Effector memory CD8-positive, alpha-beta T cell (primary cell): ENCODE data around the gene THEM5.
"Not testable (repeated sequence)": the region's sequence is repeated elsewhere in the genome, so short reads cannot be mapped to it uniquely, and the experiment has no call there.

Source experiments
- ATAC-seq: fragments of 150-1000 bp; cut with Tn5 transposase; replicated peaks from 2 replicates; pipeline ENCODE4 v1.10.0; 2021; ENCODE audit warnings: mild to moderate bottlenecking, moderate library complexity
- DNase-seq, 3 experiments: peaks; one replicate each; pipeline ENCODE4 v3.0.0; 2021
- H3K27ac Mint-ChIP-seq, 2 donors: one replicate each; pipeline ENCODE4 v1.8.0; 2022; ENCODE audit warnings: mild to moderate bottlenecking in 2 of 2, mixed read lengths in 2 of 2, moderate library complexity in 2 of 2
- H3K27me3 Mint-ChIP-seq, 2 donors: one replicate each; pipeline ENCODE4 v1.8.0; 2022; ENCODE audit warnings: mixed read lengths in 2 of 2
- H3K36me3 Mint-ChIP-seq: one replicate; pipeline ENCODE4 v1.8.0; 2022; ENCODE audit warnings: mild to moderate bottlenecking, moderate library complexity, mixed read lengths; ENCODE audit not compliant: insufficient read depth
- H3K4me1 Mint-ChIP-seq, 2 donors: one replicate each; pipeline ENCODE4 v1.8.0; 2022; ENCODE audit warnings: low read depth in 2 of 2, mixed read lengths in 2 of 2
- H3K4me3 Mint-ChIP-seq, 2 donors: one replicate each; pipeline ENCODE4 v1.8.0; 2022; ENCODE audit warnings: mild to moderate bottlenecking in 2 of 2, mixed read lengths in 2 of 2, moderate library complexity in 2 of 2
- H3K9me3 Mint-ChIP-seq, 2 donors: one replicate each; pipeline ENCODE4 v1.8.0; 2022; ENCODE audit warnings: mixed read lengths in 2 of 2
- total RNA-seq, 9 experiments: gene quantifications; one replicate each; lab custom pipeline; 2026; lab: John Stamatoyannopoulos, UW

THEM5 gene
- 0 to 0.10 (median 0) reads per million in 9 experiments for total RNA-seq

GRCh38 chr1:151853411-151853943 lies at the start of gene THEM5:
Gene THEM5 (minus strand): TSS chr1:151853712. CDS start chr1:151853565, 147 bp downstream.
- ATAC-seq (no peak), DNase-seq (no peak)
- no peak within 1 kb of the TSS for H3K4me3 Mint-ChIP-seq
- peak within 1 kb of the TSS in 1 of 2 donors; percentile 38 for H3K27ac Mint-ChIP-seq
- no peaks in the 10 kb centered on the region for H3K9me3 Mint-ChIP-seq
- H3K27me3 Mint-ChIP-seq: no peaks in the 10 kb centered on the region
- H3K4me1 Mint-ChIP-seq: peaks cover 8 to 28% of the 10 kb centered on the region in 2 donors
- peaks cover 7% of the 10 kb centered on the region for H3K36me3 Mint-ChIP-seq

GRCh38 chr1:151902858-151903257 lies 49.3 kb upstream of the THEM5 start:
- DNase-seq: no peak
- Mint-ChIP-seq H3K4me3 (no peak overlapping the region), H3K36me3 (no peaks in the 10 kb centered on the region), H3K4me1 (peaks cover 44 to 45% of the 10 kb centered on the region in 2 donors), H3K9me3 (peaks cover 6 to 11% of the 10 kb centered on the region in 2 donors), H3K27me3 (no peaks in the 10 kb centered on the region), H3K27ac (peak overlapping the region in 1 of 2 donors; percentile 58)
- ATAC-seq: no peak

- H3K27me3 Mint-ChIP-seq, ATAC-seq, H3K36me3 Mint-ChIP-seq, H3K27ac Mint-ChIP-seq, H3K4me3 Mint-ChIP-seq, DNase-seq: not testable (repeated sequence)
- Mint-ChIP-seq H3K4me1 (peaks cover 52 to 59% of the 10 kb centered on the region in 2 donors), H3K9me3 (peaks cover 6 to 11% of the 10 kb centered on the region in 2 donors)
These were observed 47.3 kb upstream of the THEM5 start for GRCh38 chr1:151900804-151901203.

- no peaks in the 10 kb centered on the region for H3K27me3 Mint-ChIP-seq
- H3K4me1 Mint-ChIP-seq: peaks cover 39% of the 10 kb centered on the region in 2 donors
- H3K27ac Mint-ChIP-seq: peak overlapping the region; percentile 91 to 93
- peak overlapping the region; percentile 70 to 74 for H3K4me3 Mint-ChIP-seq
- peaks cover 6 to 11% of the 10 kb centered on the region in 2 donors for H3K9me3 Mint-ChIP-seq
- ATAC-seq (peak; percentile 95), DNase-seq (peak; percentile 25 to 46 (median 36))
- H3K36me3 Mint-ChIP-seq: peaks cover 19% of the 10 kb centered on the region
These were observed 45.0 kb upstream of the THEM5 start for GRCh38 chr1:151898519-151898991.

GRCh38 chr1:151897991-151898431 lies 44.5 kb upstream of the THEM5 start:
- Mint-ChIP-seq H3K27me3 (no peaks in the 10 kb centered on the region), H3K36me3 (peaks cover 24% of the 10 kb centered on the region), H3K27ac (peak overlapping the region; percentile 91 to 93), H3K4me1 (peaks cover 39% of the 10 kb centered on the region in 2 donors), H3K4me3 (peak overlapping the region; percentile 70 to 74), H3K9me3 (peaks cover 6 to 11% of the 10 kb centered on the region in 2 donors)
- no peak for DNase-seq
- no peak for ATAC-seq

GRCh38 chr1:151893176-151893924 lies 39.8 kb upstream of the THEM5 start:
- DNase-seq (no peak), ATAC-seq (no peak)
- H3K9me3 Mint-ChIP-seq: no peaks in the 10 kb centered on the region
- H3K27ac Mint-ChIP-seq: peak overlapping the region; percentile 44 to 79
- H3K27me3 Mint-ChIP-seq: no peaks in the 10 kb centered on the region
- peaks cover 24 to 41% of the 10 kb centered on the region in 2 donors for H3K4me1 Mint-ChIP-seq
- no peak overlapping the region for H3K4me3 Mint-ChIP-seq
- peaks cover 37% of the 10 kb centered on the region for H3K36me3 Mint-ChIP-seq

- H3K27me3 Mint-ChIP-seq: no peaks in the 10 kb centered on the region
- no peak for DNase-seq
- H3K36me3 Mint-ChIP-seq: peaks cover 37% of the 10 kb centered on the region
- peaks cover 13 to 31% of the 10 kb centered on the region in 2 donors for H3K4me1 Mint-ChIP-seq
- H3K4me3 Mint-ChIP-seq: no peak overlapping the region
- no peaks in the 10 kb centered on the region for H3K9me3 Mint-ChIP-seq
- peak; percentile 26 for ATAC-seq
- peak overlapping the region; percentile 55 to 79 for H3K27ac Mint-ChIP-seq
These were observed 38.7 kb upstream of the THEM5 start for GRCh38 chr1:151892190-151892589.

GRCh38 chr1:151891512-151891911 lies 38.0 kb upstream of the THEM5 start:
- DNase-seq (no peak), ATAC-seq (no peak)
- peak overlapping the region; percentile 55 to 79 for H3K27ac Mint-ChIP-seq
- no peaks in the 10 kb centered on the region for H3K9me3 Mint-ChIP-seq
- H3K4me1 Mint-ChIP-seq: peaks cover 9 to 27% of the 10 kb centered on the region in 2 donors
- H3K36me3 Mint-ChIP-seq: peaks cover 37% of the 10 kb centered on the region
- H3K4me3 Mint-ChIP-seq: peak overlapping the region in 1 of 2 donors; percentile 6
- no peaks in the 10 kb centered on the region for H3K27me3 Mint-ChIP-seq

- H3K27ac Mint-ChIP-seq: no peak overlapping the region
- no peak overlapping the region for H3K4me3 Mint-ChIP-seq
- peak; percentile 45 for ATAC-seq
- H3K27me3 Mint-ChIP-seq: no peaks in the 10 kb centered on the region
- H3K9me3 Mint-ChIP-seq: no peaks in the 10 kb centered on the region
- H3K36me3 Mint-ChIP-seq: peaks cover 26% of the 10 kb centered on the region
- peaks cover 6 to 24% of the 10 kb centered on the region in 2 donors for H3K4me1 Mint-ChIP-seq
- no peak for DNase-seq
These were observed 35.6 kb upstream of the THEM5 start for GRCh38 chr1:151888972-151889570.

- H3K36me3 Mint-ChIP-seq: peaks cover 9% of the 10 kb centered on the region
- no peak overlapping the region for H3K27ac Mint-ChIP-seq
- H3K4me3 Mint-ChIP-seq: no peak overlapping the region
- DNase-seq: no peak
- H3K4me1 Mint-ChIP-seq: peaks cover 6 to 16% of the 10 kb centered on the region in 2 donors
- ATAC-seq: no peak
- H3K9me3 Mint-ChIP-seq: no peaks in the 10 kb centered on the region
- H3K27me3 Mint-ChIP-seq: no peaks in the 10 kb centered on the region
These were observed 33.5 kb upstream of the THEM5 start for GRCh38 chr1:151887028-151887427.

- Mint-ChIP-seq H3K9me3 (no peaks in the 10 kb centered on the region), H3K36me3 (peaks cover 2% of the 10 kb centered on the region), H3K4me1 (peaks cover 2 to 4% of the 10 kb centered on the region in 2 donors), H3K27ac (peak overlapping the region in 1 of 2 donors; percentile 15), H3K27me3 (no peaks in the 10 kb centered on the region), H3K4me3 (no peak overlapping the region)
- ATAC-seq (no peak), DNase-seq (no peak)
These were observed 32.0 kb upstream of the THEM5 start for GRCh38 chr1:151885479-151885878.

GRCh38 chr1:151884879-151885278 lies 31.4 kb upstream of the THEM5 start:
- H3K27ac Mint-ChIP-seq: peak overlapping the region in 1 of 2 donors; percentile 15
- H3K36me3 Mint-ChIP-seq, H3K9me3 Mint-ChIP-seq, H3K4me3 Mint-ChIP-seq, ATAC-seq, DNase-seq, H3K4me1 Mint-ChIP-seq, H3K27me3 Mint-ChIP-seq: not testable (repeated sequence)

GRCh38 chr1:151884445-151884844 lies 30.9 kb upstream of the THEM5 start:
- H3K27ac Mint-ChIP-seq, ATAC-seq, DNase-seq, H3K4me3 Mint-ChIP-seq, H3K27me3 Mint-ChIP-seq, H3K9me3 Mint-ChIP-seq, H3K36me3 Mint-ChIP-seq, H3K4me1 Mint-ChIP-seq: not testable (repeated sequence)
